ENCODE data around the gene TTLL11. TPM values are rescaled to one million over a fixed set of nuclear protein-coding genes. Genes with fewer than 3 reads are reported as not detected.
"Not testable (repeated sequence)": the region's sequence is repeated elsewhere in the genome, so short reads cannot be mapped to it uniquely, and the experiment has no call there.

TTLL11 gene
- total RNA-seq, 1 donor from 2014 or later: 4.0 TPM

GRCh38 chr9:122118343-122119165 is 25.4 kb upstream of the TTLL11 start:
- Mint-ChIP-seq H3K9me3 (ENCODE audit: unreplicated experiment) (no peaks in the 10 kb centered on the region), H3K27ac (ENCODE audit: unreplicated experiment) (no peak overlapping the region), H3K4me3 (ENCODE audit: unreplicated experiment) (no peak overlapping the region), H3K4me1 (ENCODE audit: unreplicated experiment) (peaks cover 13% of the 10 kb centered on the region), H3K27me3 (ENCODE audit: unreplicated experiment) (peaks cover 9% of the 10 kb centered on the region), H3K36me3 (ENCODE audit: low read depth, unreplicated experiment) (no peaks in the 10 kb centered on the region)
- DNase-seq (ENCODE audit: low spot score): no peak
- TF ChIP-seq, protein P1, sequence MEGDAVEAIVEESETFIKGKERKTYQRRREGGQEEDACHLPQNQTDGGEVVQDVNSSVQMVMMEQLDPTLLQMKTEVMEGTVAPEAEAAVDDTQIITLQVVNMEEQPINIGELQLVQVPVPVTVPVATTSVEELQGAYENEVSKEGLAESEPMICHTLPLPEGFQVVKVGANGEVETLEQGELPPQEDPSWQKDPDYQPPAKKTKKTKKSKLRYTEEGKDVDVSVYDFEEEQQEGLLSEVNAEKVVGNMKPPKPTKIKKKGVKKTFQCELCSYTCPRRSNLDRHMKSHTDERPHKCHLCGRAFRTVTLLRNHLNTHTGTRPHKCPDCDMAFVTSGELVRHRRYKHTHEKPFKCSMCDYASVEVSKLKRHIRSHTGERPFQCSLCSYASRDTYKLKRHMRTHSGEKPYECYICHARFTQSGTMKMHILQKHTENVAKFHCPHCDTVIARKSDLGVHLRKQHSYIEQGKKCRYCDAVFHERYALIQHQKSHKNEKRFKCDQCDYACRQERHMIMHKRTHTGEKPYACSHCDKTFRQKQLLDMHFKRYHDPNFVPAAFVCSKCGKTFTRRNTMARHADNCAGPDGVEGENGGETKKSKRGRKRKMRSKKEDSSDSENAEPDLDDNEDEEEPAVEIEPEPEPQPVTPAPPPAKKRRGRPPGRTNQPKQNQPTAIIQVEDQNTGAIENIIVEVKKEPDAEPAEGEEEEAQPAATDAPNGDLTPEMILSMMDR (IDR thresholded peaks at IDR 0.05; ENCODE audit: unreplicated experiment): no peak

- not testable (repeated sequence) for H3K4me3 Mint-ChIP-seq (ENCODE audit: unreplicated experiment); H3K27ac Mint-ChIP-seq (ENCODE audit: unreplicated experiment); H3K36me3 Mint-ChIP-seq (ENCODE audit: low read depth, unreplicated experiment); DNase-seq (ENCODE audit: low spot score); H3K9me3 Mint-ChIP-seq (ENCODE audit: unreplicated experiment)
- Mint-ChIP-seq H3K27me3 (ENCODE audit: unreplicated experiment) (peaks cover 11% of the 10 kb centered on the region), H3K4me1 (ENCODE audit: unreplicated experiment) (peaks cover 17% of the 10 kb centered on the region)
Measured at GRCh38 chr9:122117241-122117640, 24.1 kb upstream of the TTLL11 start.

DNA sequence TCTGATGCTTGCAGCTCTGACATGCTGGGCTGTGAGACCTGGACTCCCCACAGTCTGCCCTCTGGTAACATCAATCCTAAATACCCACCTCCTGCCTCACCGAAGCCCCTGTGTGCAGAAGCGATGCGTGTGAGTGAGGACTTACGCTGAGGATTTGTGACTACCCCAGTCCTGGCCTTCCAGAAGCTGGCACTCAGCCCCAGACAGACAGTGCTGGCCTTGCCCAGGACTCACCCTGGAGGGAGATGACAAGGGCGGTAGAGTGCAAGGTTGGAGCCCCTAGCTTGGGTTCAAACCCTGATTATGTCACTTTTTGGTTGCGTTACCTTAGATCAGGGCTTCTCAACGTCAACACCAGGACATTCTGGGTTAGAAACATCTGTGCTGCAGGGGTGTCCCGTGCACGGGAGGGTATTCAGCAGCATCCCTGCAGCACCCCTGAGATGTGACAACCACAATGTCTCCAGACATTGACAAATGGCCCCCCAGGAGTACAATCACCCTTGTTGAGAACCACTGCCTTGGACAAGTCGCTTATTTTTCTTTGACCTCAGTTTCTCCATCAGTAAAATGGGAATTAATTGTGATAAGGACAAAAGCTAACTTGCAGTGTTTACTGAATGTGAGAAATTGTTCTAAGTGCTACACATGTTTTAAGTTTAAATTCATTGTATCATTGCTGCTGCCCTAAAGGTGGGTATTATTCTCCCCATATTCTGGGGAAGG is 23.5 kb upstream of the TTLL11 start:
- Mint-ChIP-seq H3K36me3 (ENCODE audit: low read depth, unreplicated experiment) (no peaks in the 10 kb centered on the region), H3K9me3 (ENCODE audit: unreplicated experiment) (no peaks in the 10 kb centered on the region), H3K27ac (ENCODE audit: unreplicated experiment) (peak overlapping the region; percentile 4), H3K4me3 (ENCODE audit: unreplicated experiment) (peak overlapping the region; percentile 35), H3K4me1 (ENCODE audit: unreplicated experiment) (peaks cover 17% of the 10 kb centered on the region), H3K27me3 (ENCODE audit: unreplicated experiment) (peaks cover 10% of the 10 kb centered on the region)
- DNase-seq (ENCODE audit: low spot score): no peak
- TF ChIP-seq, protein P1 (IDR thresholded peaks at IDR 0.05; ENCODE audit: unreplicated experiment): no peak

GRCh38 chr9:122116040-122116439 is 22.9 kb upstream of the TTLL11 start:
- TF ChIP-seq, protein P1 (IDR thresholded peaks at IDR 0.05; ENCODE audit: unreplicated experiment): no peak
- H3K36me3 Mint-ChIP-seq (ENCODE audit: low read depth, unreplicated experiment): no peaks in the 10 kb centered on the region
- no peak for DNase-seq (ENCODE audit: low spot score)
- H3K4me1 Mint-ChIP-seq (ENCODE audit: unreplicated experiment): peaks cover 17% of the 10 kb centered on the region
- peaks cover 10% of the 10 kb centered on the region for H3K27me3 Mint-ChIP-seq (ENCODE audit: unreplicated experiment)
- H3K27ac Mint-ChIP-seq (ENCODE audit: unreplicated experiment): peak overlapping the region; percentile 4
- peak overlapping the region; percentile 35 for H3K4me3 Mint-ChIP-seq (ENCODE audit: unreplicated experiment)
- no peaks in the 10 kb centered on the region for H3K9me3 Mint-ChIP-seq (ENCODE audit: unreplicated experiment)

DNA sequence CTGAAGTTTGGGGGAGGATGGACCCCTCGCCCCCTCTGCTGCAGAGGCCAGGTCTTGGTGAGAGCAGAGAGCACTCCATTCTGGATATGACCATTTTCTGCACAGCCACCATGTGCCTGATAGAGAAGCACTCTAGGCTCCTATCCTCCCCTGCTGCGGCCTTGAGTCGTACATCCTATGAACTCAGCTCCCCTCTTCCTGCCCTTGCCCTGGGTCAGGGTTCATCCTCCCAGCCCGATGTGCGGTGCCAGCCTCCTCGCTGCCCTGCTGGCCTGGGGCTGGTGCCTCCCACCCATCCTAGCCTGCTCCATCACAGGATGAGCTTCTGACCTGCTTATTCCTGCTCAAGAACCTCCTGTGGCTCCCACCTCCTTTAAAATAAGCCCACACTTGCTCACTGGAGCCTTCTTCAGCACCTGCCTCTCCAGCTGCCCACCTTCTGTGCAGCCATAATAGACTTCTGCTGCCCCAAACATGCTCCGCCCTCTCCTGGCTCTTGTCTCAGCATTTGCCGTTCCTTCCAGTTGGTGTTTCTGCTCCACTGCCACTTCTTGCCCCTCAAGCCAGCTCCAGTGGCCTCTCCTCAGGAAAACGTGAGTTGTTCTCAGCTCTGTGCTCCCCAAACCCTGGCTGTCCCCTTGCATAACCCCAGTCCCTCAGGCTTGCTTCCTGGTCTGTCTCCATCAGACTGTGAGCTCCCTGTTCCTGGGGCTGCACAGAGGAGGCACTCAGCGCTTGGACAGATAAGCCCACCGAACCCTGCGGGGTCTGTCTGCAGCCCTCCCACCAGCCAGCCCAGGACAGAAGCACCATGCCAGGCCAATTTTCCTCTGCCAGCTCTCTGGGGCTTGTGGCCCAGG is 22.3 kb upstream of the TTLL11 start:
- peaks cover 17% of the 10 kb centered on the region for H3K4me1 Mint-ChIP-seq (ENCODE audit: unreplicated experiment)
- no peak overlapping the region for H3K27ac Mint-ChIP-seq (ENCODE audit: unreplicated experiment)
- DNase-seq (ENCODE audit: low spot score): no peak
- H3K27me3 Mint-ChIP-seq (ENCODE audit: unreplicated experiment): peaks cover 10% of the 10 kb centered on the region
- no peaks in the 10 kb centered on the region for H3K36me3 Mint-ChIP-seq (ENCODE audit: low read depth, unreplicated experiment)
- TF ChIP-seq, protein P1 (IDR thresholded peaks at IDR 0.05; ENCODE audit: unreplicated experiment): no peak
- no peak overlapping the region for H3K4me3 Mint-ChIP-seq (ENCODE audit: unreplicated experiment)
- no peaks in the 10 kb centered on the region for H3K9me3 Mint-ChIP-seq (ENCODE audit: unreplicated experiment)
